Mammary epithelial cell (primary cell): ENCODE data around the gene MLC1.

Source experiments
- CTCF ChIP-seq, 2 donors: IDR thresholded peaks in 1 of 2; conservative IDR thresholded peaks in 1 of 2; 2 replicates each; pipeline ENCODE4 v1.5.1; 2011 to 2012; ENCODE audit warnings: inconsistent platforms in 2 of 2, low read length in 2 of 2, mild to moderate bottlenecking in 2 of 2, control low read depth in 1 of 2, low read depth in 1 of 2; ENCODE audit not compliant: insufficient read depth in 1 of 2; ENCODE audit errors: extremely low read depth in 1 of 2
- EZH2 ChIP-seq: IDR thresholded peaks from 2 replicates; pipeline ENCODE4 v1.6.1; 2012; ENCODE audit warnings: low read length, inconsistent platforms, borderline replicate concordance

DNA sequence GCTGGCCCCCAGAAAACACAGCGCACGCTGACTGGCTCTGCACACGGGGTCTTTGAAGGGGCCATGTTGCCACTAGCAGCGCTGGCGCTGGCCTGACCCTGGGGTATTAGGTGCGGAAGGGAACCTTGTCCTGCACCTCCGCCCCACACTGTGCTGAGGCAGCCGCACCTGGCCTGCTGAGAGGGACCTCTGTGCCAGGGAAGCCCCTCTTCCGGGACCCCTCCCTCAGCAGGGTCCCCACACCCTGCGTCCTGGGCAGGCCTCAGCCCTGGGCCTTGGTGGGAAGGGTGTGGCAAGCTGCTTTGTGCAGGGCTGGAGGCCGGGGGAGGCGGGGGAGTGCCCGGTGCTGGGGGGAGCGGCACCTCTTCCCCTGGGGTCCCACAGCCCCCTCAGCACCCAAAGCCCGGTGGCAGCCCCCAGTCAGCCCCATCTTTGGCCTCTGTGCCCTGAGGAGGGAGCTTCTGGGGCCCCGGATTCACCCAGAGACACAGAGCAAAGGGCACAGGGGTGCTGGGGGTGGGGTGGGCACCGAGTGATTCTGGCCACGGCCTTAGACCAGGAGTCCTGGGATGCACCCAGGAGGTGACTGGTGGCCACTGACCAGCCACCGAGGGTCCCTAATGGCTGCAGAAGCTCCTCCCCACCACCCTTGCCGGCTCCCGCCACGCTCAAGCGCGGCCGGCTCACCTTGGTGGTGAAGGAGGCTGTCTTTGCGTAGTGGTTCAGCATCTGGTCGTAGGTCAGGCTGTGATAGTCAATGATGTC, 38.6 kb downstream of the MLC1 start:
- TF ChIP-seq CTCF (conservative IDR thresholded peaks at IDR 0.05 in 1 of 2, IDR thresholded peaks at IDR 0.05 in 1 of 2; ENCODE audit: extremely low read depth in 1 of 2, insufficient read depth in 1 of 2, low read depth in 1 of 2, low read length in 2 of 2) (no peak), EZH2 (no peak)
